ENCODE results near the gene CNPY3.

The CNPY3 gene

GRCh38 chr6:42925248-42925857, 3.9 kb upstream of the CNPY3 start:
- Histone ChIP-seq H3K4me3 (ENCODE audit: low read length) (no peak overlapping the region), H3K36me3 (replicated peaks; ENCODE audit: insufficient read depth, low read length) (no peaks in the 10 kb centered on the region), H2AFZ (ENCODE audit: low read length) (no peak overlapping the region), H3K4me2 (ENCODE audit: low read depth, low read length) (no peak overlapping the region), H3K9me3 (replicated peaks; ENCODE audit: insufficient read depth, low read length) (no peaks in the 10 kb centered on the region), H3K27me3 (replicated peaks; ENCODE audit: insufficient read depth, low read length) (no peaks in the 10 kb centered on the region), H3K4me1 (ENCODE audit: low read length) (0 out of 2 replicates have a peak, but pooled peaks cover 6% of the 10 kb centered on the region), H3K9me2 (replicated peaks; ENCODE audit: insufficient read depth, low read length) (no peaks in the 10 kb centered on the region), H3K9ac (ENCODE audit: low read length) (no peak overlapping the region), H3K27ac (ENCODE audit: low read length) (no peak overlapping the region), H3F3A (ENCODE audit: insufficient read depth, low read length) (peaks cover 23% of the 10 kb centered on the region), H4K20me1 (ENCODE audit: insufficient read depth, low read length) (no peaks in the 10 kb centered on the region), H3K79me2 (ENCODE audit: low read length) (peaks cover 4% of the 10 kb centered on the region)
- DNase-seq = no peak
- TF ChIP-seq EZH2phosphoT487 (IDR thresholded peaks at IDR 0.05; ENCODE audit: low read length) (no peak), CTCF (IDR thresholded peaks at IDR 0.05; ENCODE audit: low read length) (no peak), EZH2 (optimal IDR thresholded peaks at IDR 0.05; ENCODE audit: low read depth, low read length) (no peak)

- Histone ChIP-seq H3K27me3 (replicated peaks; ENCODE audit: insufficient read depth, low read length) (no peaks in the 10 kb centered on the region), H3K4me1 (ENCODE audit: low read length) (0 out of 2 replicates have a peak, but pooled peaks cover 4% of the 10 kb centered on the region), H3K9me3 (replicated peaks; ENCODE audit: insufficient read depth, low read length) (no peaks in the 10 kb centered on the region), H4K20me1 (ENCODE audit: insufficient read depth, low read length) (no peaks in the 10 kb centered on the region; the same call in 1 of the 2 replicates), H3K9ac (ENCODE audit: low read length) (peak overlapping the region; percentile 92), H3K27ac (ENCODE audit: low read length) (peak overlapping the region; percentile 98), H3K9me2 (replicated peaks; ENCODE audit: insufficient read depth, low read length) (no peaks in the 10 kb centered on the region), H2AFZ (ENCODE audit: low read length) (peak overlapping the region; percentile 88), H3K4me3 (ENCODE audit: low read length) (peak overlapping the region; percentile 92), H3F3A (ENCODE audit: insufficient read depth, low read length) (peaks cover 27% of the 10 kb centered on the region), H3K79me2 (ENCODE audit: low read length) (peaks cover 46% of the 10 kb centered on the region), H3K4me2 (ENCODE audit: low read depth, low read length) (peak overlapping the region; percentile 95), H3K36me3 (replicated peaks; ENCODE audit: insufficient read depth, low read length) (peaks cover 5% of the 10 kb centered on the region; the same call in 1 of the 2 replicates)
- TF ChIP-seq EZH2phosphoT487 (IDR thresholded peaks at IDR 0.05; ENCODE audit: low read length) (no peak), EZH2 (optimal IDR thresholded peaks at IDR 0.05; ENCODE audit: low read depth, low read length) (no peak), CTCF (IDR thresholded peaks at IDR 0.05; ENCODE audit: low read length) (no peak)
- peak; percentile 69 for DNase-seq
These were observed 611 bp downstream of the CNPY3 start for GRCh38 chr6:42929821-42930360.

- Histone ChIP-seq H3K36me3 (replicated peaks; ENCODE audit: insufficient read depth, low read length) (peaks cover 5% of the 10 kb centered on the region; the same call in 1 of the 2 replicates), H3K27ac (ENCODE audit: low read length) (no peak overlapping the region), H3K9ac (ENCODE audit: low read length) (no peak overlapping the region), H3K27me3 (replicated peaks; ENCODE audit: insufficient read depth, low read length) (no peaks in the 10 kb centered on the region), H3K9me3 (replicated peaks; ENCODE audit: insufficient read depth, low read length) (no peaks in the 10 kb centered on the region), H3K79me2 (ENCODE audit: low read length) (peaks cover 57% of the 10 kb centered on the region), H3K9me2 (replicated peaks; ENCODE audit: insufficient read depth, low read length) (no peaks in the 10 kb centered on the region), H2AFZ (ENCODE audit: low read length) (no peak overlapping the region), H3K4me3 (ENCODE audit: low read length) (no peak overlapping the region), H3K4me2 (ENCODE audit: low read depth, low read length) (no peak overlapping the region), H4K20me1 (ENCODE audit: insufficient read depth, low read length) (no peaks in the 10 kb centered on the region; the same call in 1 of the 2 replicates), H3F3A (ENCODE audit: insufficient read depth, low read length) (peaks cover 27% of the 10 kb centered on the region), H3K4me1 (ENCODE audit: low read length) (0 out of 2 replicates have a peak, but pooled peaks cover 4% of the 10 kb centered on the region)
- TF ChIP-seq CTCF (IDR thresholded peaks at IDR 0.05; ENCODE audit: low read length) = no peak
- no peak for TF ChIP-seq EZH2 (optimal IDR thresholded peaks at IDR 0.05; ENCODE audit: low read depth, low read length)
- no peak for TF ChIP-seq EZH2phosphoT487 (IDR thresholded peaks at IDR 0.05; ENCODE audit: low read length)
- no peak for DNase-seq
These were observed 3.1 kb downstream of the CNPY3 start for GRCh38 chr6:42932412-42932811.

All from MM.1S (cell line).